Choroid plexus epithelial cell (primary cell): Measurements from ENCODE around the gene ZNF430.

Experiments used
- DNase-seq: peaks from one replicate; pipeline ENCODE4 v3.0.0-alpha.2; 2010; ENCODE audit warnings: low read depth
- H3K4me3 ChIP-seq: 2 replicates; pipeline ENCODE4 v1.5.1; 2011; ENCODE audit warnings: low read depth, mild to moderate bottlenecking, control low read depth, low read length, moderate library complexity
- TF ChIP-seq, protein P1 (sequence below): conservative IDR thresholded peaks from 2 replicates; pipeline ENCODE4 v1.5.1; 2011; ENCODE audit warnings: low read depth, mild to moderate bottlenecking, control low read depth, inconsistent platforms, low read length, moderate library complexity

The ZNF430 gene

DNA sequence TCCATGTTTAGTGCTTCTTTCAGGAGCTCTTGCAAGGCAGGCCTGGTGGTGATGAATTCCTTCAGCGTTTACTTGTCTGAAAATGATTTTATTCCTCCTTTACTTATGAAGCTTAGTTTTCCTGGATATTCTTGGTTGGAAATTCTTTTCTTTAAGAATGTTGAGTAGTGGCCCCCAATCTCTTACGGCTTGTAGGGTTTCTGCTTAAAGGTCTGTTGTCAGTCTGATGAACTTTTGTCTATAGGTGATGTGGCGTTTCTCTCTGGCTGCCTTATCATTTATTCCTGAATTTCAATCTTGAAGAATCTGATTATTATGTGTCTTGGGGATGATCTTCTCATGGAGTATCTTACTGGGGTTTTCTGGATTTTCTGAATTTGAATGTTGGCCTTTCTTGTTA lies 26.0 kb downstream of the ZNF430 start:
- H3K4me3 ChIP-seq: no peak overlapping the region
- TF ChIP-seq, protein P1, sequence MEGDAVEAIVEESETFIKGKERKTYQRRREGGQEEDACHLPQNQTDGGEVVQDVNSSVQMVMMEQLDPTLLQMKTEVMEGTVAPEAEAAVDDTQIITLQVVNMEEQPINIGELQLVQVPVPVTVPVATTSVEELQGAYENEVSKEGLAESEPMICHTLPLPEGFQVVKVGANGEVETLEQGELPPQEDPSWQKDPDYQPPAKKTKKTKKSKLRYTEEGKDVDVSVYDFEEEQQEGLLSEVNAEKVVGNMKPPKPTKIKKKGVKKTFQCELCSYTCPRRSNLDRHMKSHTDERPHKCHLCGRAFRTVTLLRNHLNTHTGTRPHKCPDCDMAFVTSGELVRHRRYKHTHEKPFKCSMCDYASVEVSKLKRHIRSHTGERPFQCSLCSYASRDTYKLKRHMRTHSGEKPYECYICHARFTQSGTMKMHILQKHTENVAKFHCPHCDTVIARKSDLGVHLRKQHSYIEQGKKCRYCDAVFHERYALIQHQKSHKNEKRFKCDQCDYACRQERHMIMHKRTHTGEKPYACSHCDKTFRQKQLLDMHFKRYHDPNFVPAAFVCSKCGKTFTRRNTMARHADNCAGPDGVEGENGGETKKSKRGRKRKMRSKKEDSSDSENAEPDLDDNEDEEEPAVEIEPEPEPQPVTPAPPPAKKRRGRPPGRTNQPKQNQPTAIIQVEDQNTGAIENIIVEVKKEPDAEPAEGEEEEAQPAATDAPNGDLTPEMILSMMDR: no peak
- no peak for DNase-seq

DNA sequence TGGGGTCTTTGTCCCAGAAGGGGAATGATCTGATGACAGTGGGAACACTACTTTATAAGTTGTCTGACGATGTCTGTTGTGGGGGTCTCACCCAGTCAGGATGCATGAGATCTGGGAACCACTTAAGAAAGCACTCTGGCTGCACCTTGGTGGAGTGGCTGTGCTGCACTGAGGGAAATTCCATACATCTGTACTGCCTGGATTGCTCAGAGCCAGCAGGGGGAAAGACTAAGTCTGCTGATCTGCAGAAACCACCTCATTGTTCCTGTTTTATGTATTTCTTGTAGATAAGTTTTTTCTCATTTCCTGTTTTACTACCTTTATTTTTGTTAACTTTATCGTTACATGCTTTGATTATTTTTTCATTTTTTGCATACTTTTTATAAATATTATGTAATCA lies 27.3 kb downstream of the ZNF430 start:
- TF ChIP-seq, protein P1: no peak
- peak; percentile 2 for DNase-seq

DNA sequence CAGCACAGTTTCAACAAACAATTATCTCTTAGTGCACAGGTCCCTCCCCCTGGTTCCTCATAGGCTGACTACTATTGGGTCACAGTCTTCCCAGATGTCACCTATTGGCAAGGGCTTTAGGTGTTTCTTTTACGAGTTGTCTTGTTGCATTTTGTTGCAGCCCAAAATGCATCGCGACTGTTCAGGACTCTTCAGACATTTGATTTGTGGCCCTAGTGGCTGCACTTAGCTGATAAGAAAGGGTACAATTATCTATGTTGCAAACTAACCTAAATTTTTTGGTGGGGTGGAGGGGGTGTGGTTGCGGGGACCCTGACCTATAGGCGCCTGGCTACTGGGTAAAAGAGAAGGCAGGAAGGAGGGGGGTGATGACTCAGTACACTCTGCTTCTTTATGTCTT lies 32.4 kb downstream of the ZNF430 start:
- H3K4me3 ChIP-seq: no peak overlapping the region
- DNase-seq: no peak
- TF ChIP-seq, protein P1: no peak

More for the DNA sequence above, 27.3 kb downstream of the ZNF430 start:
- no peak overlapping the region for H3K4me3 ChIP-seq

DNA sequence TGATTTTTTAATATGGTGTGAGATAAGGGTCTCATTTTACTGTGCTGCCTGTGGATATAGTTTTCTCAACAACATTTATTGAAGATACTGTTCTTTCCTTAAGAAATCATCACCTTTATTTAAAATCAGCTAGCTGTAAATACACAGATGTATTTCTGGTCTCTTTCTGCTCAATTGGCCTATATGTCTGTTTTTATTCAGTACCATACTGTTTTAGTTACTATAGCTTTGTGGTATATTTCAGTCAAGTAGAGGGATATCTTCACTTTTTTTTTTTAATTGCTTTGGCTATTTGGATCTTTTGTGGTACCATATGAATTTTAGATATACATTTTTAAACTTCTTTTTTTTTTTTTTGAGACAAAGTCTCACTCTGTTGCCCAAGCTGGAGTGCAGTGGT lies 44.9 kb downstream of the ZNF430 start:
- H3K4me3 ChIP-seq: no peak overlapping the region
- TF ChIP-seq, protein P1: no peak
- DNase-seq: no peak

DNA sequence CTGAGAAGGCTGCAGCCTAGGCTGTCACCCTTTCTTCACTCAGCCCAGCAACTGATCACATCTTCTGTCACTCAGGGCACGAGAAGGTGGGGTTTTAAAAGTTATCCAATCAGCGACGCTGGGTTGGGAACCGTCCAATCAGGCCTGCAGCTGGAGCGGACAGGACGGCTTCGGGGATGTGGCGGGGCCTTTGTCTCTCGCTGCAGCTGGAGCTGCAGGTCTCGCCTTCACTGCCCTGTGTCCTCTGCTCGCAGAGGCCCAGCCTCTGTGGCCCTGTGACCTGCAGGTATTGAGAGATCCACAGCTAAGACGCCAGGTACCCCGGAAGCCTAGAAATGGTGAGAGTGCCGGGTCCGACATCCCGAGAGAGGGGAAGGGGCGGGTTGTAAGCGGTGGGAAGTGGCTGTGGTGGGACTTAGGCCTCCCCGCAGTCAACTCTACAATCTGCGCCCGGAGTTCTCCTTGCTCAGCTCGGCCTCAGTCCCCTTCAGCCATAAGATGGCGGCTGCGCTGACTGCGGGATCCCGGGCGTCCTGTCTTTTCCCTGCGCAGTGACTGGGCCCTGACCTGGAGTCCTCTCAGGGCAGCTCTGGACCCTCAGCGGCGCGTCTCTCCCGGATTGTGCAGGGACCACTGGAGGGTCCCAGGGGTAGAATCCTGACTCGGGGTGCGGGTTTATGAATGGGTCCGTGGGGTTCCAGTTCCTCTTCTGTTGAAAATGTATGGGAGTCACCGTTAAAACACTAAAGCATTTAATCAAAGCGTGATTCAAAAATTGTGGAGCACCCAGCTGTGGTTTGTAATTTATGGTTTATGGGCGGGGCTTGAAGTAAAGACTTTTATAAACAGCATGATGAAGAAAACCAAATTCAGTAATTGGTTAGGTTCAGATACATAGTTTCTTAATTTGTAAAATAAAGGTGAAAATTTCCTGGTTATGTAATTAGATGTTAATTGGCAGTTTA lies 61.8 kb downstream of the ZNF430 start, which contains the start of gene ZNF714:
Gene ZNF714 (plus strand): TSS at position 193 of the 965 bp plus-strand sequence. CDS start 16,066 bp downstream, outside the sequence.
- peak; percentile 86 for DNase-seq
- H3K4me3 ChIP-seq: peak within 1 kb of the TSS; percentile 64
- TF ChIP-seq, protein P1: no peak

DNA sequence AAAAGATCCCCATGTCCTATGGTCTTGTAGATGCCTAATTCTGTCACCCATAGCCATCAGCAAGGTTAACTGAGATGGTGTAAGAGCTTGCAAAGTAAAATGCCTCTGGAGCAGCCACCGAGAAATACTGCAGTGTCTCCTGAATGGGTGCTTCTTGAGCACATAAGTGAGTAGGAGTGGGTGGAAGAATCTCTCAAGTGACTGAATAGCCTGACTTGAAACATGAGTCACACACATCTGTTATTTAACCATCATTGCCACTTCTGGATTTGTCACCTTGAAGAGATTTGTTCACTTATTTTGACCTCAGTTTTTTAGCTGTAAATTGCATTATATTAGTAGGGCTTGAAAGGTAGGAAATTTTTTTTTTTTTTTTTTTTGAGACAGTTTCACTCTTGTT lies 63.9 kb downstream of the ZNF430 start:
- DNase-seq: peak; percentile 66
- no peak overlapping the region for H3K4me3 ChIP-seq
- TF ChIP-seq, protein P1: no peak
